Measurements from ENCODE around the gene PTN. TPM values are rescaled to one million over a fixed set of nuclear protein-coding genes. Genes with fewer than 3 reads are reported as not detected.

PTN gene
- total and polyA plus RNA-seq, 9 of the 15 experiments (the other 6 are each of a cell fraction or from before 2014, with no cell fraction given): not detected

DNA sequence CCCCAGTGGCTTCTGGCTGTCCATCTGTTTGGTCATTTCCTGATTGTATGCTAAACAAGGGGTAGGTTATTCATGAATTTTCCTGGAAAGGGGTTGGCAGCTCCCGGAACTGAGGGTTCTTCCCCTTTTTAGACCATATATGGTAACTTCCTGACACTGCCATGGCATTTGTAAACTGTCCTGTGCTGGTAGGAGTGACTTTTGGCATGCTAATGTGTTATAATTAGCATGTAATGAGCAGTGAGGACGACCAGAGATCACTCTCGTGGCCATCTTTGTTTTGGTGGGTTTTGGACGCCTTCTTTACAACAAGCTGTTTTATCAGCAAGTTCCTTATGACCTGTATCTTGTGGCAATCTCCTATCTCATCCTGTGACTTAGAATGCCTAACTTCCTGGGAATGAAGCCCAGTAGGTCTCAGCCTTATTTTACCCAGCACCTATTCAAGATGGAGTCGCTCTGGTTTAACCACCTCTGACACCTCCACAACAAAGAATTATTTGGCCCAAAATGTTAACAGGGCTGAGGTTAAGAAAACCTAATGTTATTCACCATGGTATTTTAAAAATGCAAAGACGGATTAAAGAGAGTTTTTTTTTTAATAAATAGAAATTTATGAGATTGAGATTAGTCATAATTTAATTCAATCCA is 2.4 kb upstream of the PTN start (continued):
- TF ChIP-seq GTF3C2 (IDR thresholded peaks at IDR 0.05; ENCODE audit: borderline replicate concordance, extremely low read depth, insufficient read length) (no peak), FUS (optimal IDR thresholded peaks at IDR 0.05; ENCODE audit: low read depth, low read length) (no peak), MGA (IDR thresholded peaks at IDR 0.05) (no peak), ZNF174 (CRISPR knock-in tag; IDR thresholded peaks at IDR 0.05) (peak; percentile 82; the same call in 1 of the 2 replicates), ZNF766 (CRISPR knock-in tag; conservative IDR thresholded peaks at IDR 0.05) (peak; percentile 69), ZNF175 (CRISPR knock-in tag; IDR thresholded peaks at IDR 0.05; ENCODE audit: low read depth) (0 out of 2 replicates have a peak, but pooled peaks have one; percentile 54), U2AF2 (optimal IDR thresholded peaks at IDR 0.05; ENCODE audit: low read depth, low read length) (no peak)
- TF ChIP-seq, protein P1, sequence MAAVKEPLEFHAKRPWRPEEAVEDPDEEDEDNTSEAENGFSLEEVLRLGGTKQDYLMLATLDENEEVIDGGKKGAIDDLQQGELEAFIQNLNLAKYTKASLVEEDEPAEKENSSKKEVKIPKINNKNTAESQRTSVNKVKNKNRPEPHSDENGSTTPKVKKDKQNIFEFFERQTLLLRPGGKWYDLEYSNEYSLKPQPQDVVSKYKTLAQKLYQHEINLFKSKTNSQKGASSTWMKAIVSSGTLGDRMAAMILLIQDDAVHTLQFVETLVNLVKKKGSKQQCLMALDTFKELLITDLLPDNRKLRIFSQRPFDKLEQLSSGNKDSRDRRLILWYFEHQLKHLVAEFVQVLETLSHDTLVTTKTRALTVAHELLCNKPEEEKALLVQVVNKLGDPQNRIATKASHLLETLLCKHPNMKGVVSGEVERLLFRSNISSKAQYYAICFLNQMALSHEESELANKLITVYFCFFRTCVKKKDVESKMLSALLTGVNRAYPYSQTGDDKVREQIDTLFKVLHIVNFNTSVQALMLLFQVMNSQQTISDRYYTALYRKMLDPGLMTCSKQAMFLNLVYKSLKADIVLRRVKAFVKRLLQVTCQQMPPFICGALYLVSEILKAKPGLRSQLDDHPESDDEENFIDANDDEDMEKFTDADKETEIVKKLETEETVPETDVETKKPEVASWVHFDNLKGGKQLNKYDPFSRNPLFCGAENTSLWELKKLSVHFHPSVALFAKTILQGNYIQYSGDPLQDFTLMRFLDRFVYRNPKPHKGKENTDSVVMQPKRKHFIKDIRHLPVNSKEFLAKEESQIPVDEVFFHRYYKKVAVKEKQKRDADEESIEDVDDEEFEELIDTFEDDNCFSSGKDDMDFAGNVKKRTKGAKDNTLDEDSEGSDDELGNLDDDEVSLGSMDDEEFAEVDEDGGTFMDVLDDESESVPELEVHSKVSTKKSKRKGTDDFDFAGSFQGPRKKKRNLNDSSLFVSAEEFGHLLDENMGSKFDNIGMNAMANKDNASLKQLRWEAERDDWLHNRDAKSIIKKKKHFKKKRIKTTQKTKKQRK (IDR thresholded peaks at IDR 0.05; ENCODE audit: borderline replicate concordance, low read depth, low read length): no peak
